ENCODE data around the gene MOB3B.

DNA sequence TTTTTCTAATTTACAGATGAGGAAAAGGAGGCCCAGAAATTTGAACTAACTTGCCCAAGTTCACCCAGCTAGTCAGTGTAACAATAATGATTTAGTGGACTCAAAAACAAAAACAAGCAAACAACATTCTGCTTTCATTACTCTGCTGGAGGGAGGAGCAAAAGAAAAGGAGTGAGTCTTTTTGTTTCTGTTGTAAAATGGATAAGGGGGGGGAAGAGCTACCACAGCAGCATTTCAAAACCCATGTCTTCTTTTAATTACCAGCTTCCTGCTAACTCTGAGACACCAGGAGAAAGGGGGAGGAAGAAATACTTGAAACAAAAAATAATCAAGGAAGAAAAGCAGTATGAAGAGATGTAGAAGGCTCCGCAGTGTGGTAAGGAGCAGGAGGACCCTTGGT, 193.5 kb downstream of the MOB3B start:
- no peak for TF ChIP-seq CTCF (IDR thresholded peaks at IDR 0.05; ENCODE audit: low read length)
- no peak for TF ChIP-seq EZH2 (IDR thresholded peaks at IDR 0.05; ENCODE audit: borderline replicate concordance, low read length)
